Myocyte (in vitro differentiated cells): ENCODE results near the gene KRTAP21-1. TPM values are rescaled to one million over a fixed set of nuclear protein-coding genes. Genes with fewer than 3 reads are reported as not detected.
"Not testable (repeated sequence)": the region's sequence is repeated elsewhere in the genome, so short reads cannot be mapped to it uniquely, and the experiment has no call there.

ENCODE experiments used
- DNase-seq: peaks from one replicate; pipeline ENCODE4 v3.0.0-alpha.2; 2012; ENCODE audit warnings: low read depth
- polyA plus RNA-seq: library from polyadenylated mRNA; unstranded; fragments of >200 nt; gene quantifications from one replicate; pipeline ENCODE4 v1.2.1, GENCODE V29; 2012; ENCODE audit warnings: missing spikeins
- total RNA-seq: library from RNA; depleted of rRNA; stranded (reverse); fragments of >200 nt; gene quantifications from 2 replicates; pipeline ENCODE4 v1.2.3, GENCODE V29; 2014

KRTAP21-1 gene
- not detected in 2 replicates for total RNA-seq
- polyA plus RNA-seq = not detected

GRCh38 chr21:30755328-30755727 lies at the start of gene KRTAP21-1:
TSS of gene KRTAP21-1 (minus strand) at chr21:30755428. CDS start at chr21:30755378, 50 bp downstream.
- DNase-seq = not testable (repeated sequence)

- DNase-seq = no peak
Observed at GRCh38 chr21:30800605-30801004, 45.4 kb upstream of the KRTAP21-1 start.

- DNase-seq = no peak
Observed at GRCh38 chr21:30793581-30794314, 38.5 kb upstream of the KRTAP21-1 start.

- no peak for DNase-seq
Observed at GRCh38 chr21:30779249-30779648, 24.0 kb upstream of the KRTAP21-1 start.

DNA sequence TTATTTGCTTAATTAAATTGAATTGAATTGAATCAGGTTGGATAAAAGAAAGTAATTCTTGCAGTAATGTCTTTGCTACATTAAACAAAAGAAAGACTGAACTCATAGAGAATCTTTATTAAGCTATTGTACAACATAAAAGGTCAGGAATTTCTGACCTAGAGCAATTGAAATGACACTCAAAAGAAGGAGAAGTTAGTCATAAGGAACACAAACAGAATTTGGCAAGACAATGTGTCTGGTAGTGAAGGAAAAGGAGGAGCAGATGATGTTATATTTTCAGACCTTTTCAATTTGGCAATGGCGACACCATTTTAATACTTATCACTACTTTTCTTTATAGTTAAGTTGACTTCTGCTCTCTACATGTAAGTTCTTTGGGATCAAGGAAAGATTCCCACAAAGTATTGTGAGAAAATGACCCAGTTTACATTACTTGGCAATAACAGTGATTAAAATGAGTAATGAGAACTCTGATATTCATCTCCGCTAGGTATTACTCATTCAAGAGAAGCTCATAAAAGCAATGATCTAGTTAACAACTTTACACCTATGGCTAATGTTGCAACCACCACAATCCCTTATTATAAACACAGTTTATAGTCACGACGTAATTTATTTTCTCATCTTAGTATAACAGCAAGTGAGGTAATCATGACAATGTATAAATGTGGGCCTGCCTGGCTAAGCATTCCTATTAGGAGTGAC lies 14.7 kb upstream of the KRTAP21-1 start:
- DNase-seq = no peak

GRCh38 chr21:30760776-30761175 lies 5.5 kb upstream of the KRTAP21-1 start:
- DNase-seq = no peak

DNA sequence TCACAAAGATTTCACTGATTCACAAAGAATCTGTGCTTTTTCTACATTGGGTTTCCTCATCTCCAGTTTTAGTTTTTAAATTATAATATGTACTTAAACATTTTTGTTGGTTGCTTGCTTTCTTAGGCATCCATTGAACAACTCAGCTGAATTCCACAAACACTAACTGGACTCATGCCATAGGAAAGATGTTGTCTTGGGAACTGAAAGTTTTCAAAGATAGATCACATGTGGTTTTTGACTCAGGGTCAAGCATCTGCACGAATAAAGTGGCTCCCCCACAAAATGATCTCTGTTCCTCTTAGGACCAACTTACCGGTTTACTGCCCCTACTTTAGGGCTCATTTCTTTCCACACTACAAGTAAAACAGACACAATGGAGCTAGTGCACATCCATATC lies 3.1 kb upstream of the KRTAP21-1 start:
- DNase-seq = no peak

DNA sequence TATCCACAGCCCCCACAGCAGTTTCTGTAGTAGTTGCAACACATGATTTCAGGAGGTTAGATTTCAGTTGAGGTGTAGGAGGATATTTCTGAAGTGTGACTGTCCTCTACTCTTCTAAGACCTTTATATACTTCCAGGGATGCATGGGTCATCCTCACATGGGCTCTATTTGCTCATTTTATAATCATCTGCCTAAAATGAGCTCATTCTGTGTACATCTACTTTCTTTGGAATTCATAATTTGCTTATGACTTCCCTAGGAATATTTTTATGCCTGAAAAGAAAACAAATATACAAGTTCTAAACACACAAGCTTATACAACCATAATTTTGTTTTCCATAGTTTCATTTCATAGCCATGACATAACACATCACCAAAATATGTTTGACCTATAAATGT lies 8.1 kb downstream of the KRTAP21-1 start, which contains the start of gene KRTAP21-2:
Gene KRTAP21-2, minus strand, starts transcription at position 101 of the 400 bp plus-strand sequence. Its CDS starts 57 bp downstream, at position 44.
- DNase-seq = no peak

DNA sequence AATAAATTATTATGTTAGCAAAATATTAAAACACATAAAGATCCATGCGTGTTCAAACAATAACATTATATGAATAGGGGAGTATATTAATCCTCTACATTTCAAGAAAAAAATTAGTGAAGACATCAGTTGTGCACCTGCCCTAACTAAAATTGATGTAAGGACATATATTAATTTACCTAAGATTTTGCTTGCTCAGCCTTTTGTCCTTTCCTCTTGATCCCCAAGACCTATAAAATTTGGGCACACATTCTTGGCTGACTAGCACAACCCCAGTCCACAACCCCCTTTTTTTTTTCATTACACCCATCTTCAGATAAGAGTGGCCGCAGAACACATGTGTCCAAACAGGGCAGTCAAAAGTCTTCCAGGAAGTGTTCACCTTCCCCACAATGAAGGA lies 14.8 kb downstream of the KRTAP21-1 start:
- DNase-seq = no peak

DNA sequence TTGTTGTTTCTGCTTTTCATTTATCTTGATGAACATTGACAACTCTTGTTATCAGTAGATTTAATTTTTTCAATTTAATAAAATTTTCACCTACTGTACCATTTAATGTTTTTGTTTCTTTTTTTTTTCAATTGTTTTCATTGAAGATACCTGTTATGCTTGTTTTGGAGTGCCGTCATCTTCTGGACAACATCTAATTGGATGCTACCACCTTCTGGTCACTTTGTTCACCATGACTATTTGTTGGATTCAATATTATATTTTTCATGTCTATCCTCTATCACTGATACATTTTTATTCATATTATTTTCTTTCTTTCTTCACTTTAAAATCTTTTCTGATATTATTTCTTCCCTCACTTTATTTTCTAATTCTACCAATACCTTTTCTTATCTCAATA lies 22.2 kb downstream of the KRTAP21-1 start:
- no peak for DNase-seq

DNA sequence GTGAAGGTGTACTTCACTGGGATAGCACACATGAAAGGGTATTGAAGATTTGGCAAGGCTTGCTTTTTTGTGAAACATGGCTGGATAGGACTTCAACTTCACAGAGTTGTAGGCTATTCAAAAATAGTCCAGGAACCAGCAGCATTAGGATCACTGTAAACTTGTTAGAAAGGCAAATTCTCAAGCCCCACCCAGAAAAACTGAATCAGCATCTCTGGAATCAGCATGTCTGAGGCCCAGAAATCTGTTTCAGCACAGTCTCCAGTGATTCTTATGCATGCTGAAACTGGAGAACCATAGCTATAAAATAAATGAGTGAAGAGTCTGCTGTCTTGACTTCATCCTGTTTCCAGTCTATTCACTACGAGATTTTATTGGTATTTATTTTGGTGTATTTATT lies 28.5 kb downstream of the KRTAP21-1 start:
- DNase-seq = no peak

- DNase-seq = no peak
Observed at GRCh38 chr21:30719401-30719800, 35.8 kb downstream of the KRTAP21-1 start.

DNA sequence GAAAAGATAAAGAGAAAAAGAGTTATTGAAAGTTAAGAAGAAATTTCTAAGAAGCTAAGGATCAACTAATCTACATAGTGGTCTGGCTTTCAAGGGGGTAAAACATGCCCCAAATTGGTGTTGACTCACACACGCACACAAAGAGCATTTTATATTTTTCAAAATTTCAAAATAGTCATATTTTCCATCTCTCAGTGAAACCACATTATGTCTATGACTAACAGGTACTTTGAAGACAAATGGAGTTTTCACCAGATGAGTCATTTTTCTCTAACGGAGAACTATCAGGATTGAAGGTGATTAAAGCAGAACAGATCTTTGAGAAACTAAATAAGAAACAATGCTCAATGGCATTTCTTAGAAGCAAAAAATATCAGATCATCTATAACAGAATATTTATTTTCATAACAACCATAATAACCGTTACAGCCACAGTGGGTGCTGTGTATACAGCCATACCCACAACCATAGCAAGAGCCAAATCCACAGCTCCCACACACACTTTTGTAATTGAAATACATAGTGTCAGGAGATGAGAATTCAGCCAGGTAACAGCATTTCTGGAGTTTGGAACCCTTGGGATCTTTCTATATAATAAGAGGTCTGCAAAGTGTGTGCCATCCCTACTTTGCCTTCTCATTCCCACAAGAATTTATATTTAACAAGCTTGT lies 36.9 kb downstream of the KRTAP21-1 start, which contains the start of gene KRTAP21-3:
Gene KRTAP21-3, minus strand, starts transcription at position 539 of the 671 bp plus-strand sequence. Its CDS starts 18 bp downstream, at position 521.
- no peak for DNase-seq

GRCh38 chr21:30717105-30717504 lies 38.1 kb downstream of the KRTAP21-1 start:
- DNase-seq = no peak

DNA sequence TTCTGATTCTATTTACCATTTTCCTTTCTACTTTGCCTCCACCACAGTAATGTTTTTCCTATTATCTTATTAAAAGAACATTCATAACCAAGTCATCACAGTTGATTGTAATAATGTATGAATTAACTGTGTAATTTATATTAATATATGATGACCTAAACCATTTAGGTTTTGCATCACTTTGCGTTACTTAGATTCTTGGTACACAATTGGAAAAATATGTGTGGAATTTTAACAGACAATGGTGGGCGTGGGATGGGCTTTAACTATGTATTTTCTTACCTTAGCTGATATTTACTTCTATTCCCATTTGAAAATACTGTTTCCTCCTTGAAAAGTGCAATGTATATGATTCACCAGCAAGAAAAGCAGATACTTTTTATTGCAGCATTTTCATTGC lies 40.3 kb downstream of the KRTAP21-1 start:
- DNase-seq = no peak

DNA sequence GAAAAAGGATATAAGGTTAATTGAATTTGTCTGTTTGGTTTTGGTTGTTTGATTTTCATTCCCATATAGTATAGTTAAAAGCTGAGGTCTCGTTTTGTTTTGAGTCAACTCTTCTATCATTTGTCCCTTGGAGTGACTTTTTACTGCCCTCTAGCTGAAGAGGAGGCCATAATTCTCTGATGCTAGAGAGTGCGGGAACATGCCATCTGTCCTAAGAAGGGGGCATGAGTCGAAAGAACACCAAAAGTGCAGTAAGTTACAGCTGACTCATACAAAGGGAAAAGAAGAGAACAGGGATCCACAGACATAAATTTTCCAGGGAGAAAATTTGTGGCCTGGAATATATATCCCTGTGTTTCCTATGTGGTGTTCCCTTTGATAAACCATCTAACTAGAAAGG lies 40.8 kb downstream of the KRTAP21-1 start:
- no peak for DNase-seq

DNA sequence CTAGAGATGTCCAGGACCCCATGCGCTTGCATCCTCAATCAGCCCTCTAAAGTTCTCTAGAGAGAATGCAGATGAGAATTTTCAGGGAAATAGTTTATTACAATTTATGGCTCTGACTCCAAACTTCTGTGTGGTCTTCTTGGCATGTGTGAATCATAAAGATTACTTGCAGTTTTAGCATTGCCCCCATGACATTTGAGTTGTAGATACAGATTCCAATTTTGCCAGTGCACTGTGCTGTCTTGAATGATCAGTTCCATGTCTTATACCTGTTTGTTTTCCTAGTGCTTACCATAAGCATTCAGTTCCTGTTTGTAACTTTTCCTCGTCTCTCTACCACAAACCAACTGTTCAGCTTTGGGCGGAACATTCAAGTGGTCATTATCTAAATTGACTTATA lies 41.5 kb downstream of the KRTAP21-1 start:
- no peak for DNase-seq

GRCh38 chr21:30710499-30710898 lies 44.7 kb downstream of the KRTAP21-1 start:
- DNase-seq = no peak

DNA sequence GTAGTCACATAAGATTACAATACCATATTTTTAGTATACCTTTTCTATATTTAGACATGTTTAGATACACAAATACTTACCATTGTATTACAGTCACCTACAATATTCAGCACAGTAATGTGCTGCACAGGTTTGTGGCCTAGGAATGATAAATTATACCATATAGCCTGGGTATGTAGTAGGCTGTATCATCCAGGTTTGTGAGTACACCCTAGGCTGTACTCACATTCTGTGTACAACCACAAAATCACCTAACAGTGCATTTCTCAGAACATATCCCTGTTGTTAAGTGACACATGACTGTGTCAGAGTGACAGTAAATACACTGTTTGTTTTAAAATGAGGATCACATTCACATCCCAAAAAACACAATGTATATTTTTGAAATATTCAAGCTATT lies 47.8 kb downstream of the KRTAP21-1 start:
- DNase-seq = no peak
